ENCODE data around the gene PDPN.

The PDPN gene

GRCh38 chr1:13617773-13618172 is 34.1 kb downstream of the PDPN start:
- DNase-seq (ENCODE audit: low read depth in 2 of 2), result no peak

GRCh38 chr1:13618483-13618882 is 34.9 kb downstream of the PDPN start:
- no peak for DNase-seq (ENCODE audit: low read depth in 2 of 2)

- DNase-seq (ENCODE audit: low read depth in 2 of 2), result no peak
Observed at GRCh38 chr1:13619909-13620308, 36.3 kb downstream of the PDPN start.

GRCh38 chr1:13620825-13621224 is 37.2 kb downstream of the PDPN start:
- no peak for DNase-seq (ENCODE audit: low read depth in 2 of 2)

GRCh38 chr1:13622446-13622845 is 38.8 kb downstream of the PDPN start:
- DNase-seq (ENCODE audit: low read depth in 2 of 2), result no peak

- no peak for DNase-seq (ENCODE audit: low read depth in 2 of 2)
Observed at GRCh38 chr1:13623021-13623637, 39.5 kb downstream of the PDPN start.

GRCh38 chr1:13624526-13624925 is 40.9 kb downstream of the PDPN start:
- no peak for DNase-seq (ENCODE audit: low read depth in 2 of 2)

GRCh38 chr1:13627127-13627526 is 43.5 kb downstream of the PDPN start:
- no peak for DNase-seq (ENCODE audit: low read depth in 2 of 2)

GRCh38 chr1:13628218-13628617 is 44.6 kb downstream of the PDPN start:
- DNase-seq (ENCODE audit: low read depth in 2 of 2), result no peak

- no peak for DNase-seq (ENCODE audit: low read depth in 2 of 2)
Observed at GRCh38 chr1:13628711-13629110, 45.1 kb downstream of the PDPN start.

GRCh38 chr1:13642306-13643004 is 58.8 kb downstream of the PDPN start:
- DNase-seq (ENCODE audit: low read depth in 2 of 2), result no peak

- DNase-seq (ENCODE audit: low read depth in 2 of 2), result no peak
Observed at GRCh38 chr1:13643017-13643416, 59.4 kb downstream of the PDPN start.

- DNase-seq (ENCODE audit: low read depth in 2 of 2), result no peak
Observed at GRCh38 chr1:13646521-13646920, 62.9 kb downstream of the PDPN start.

GRCh38 chr1:13651279-13651678 is 67.6 kb downstream of the PDPN start:
- DNase-seq (ENCODE audit: low read depth in 2 of 2), result no peak

- DNase-seq (ENCODE audit: low read depth in 2 of 2), result no peak
Observed at GRCh38 chr1:13652238-13652637, 68.6 kb downstream of the PDPN start.

- DNase-seq (ENCODE audit: low read depth in 2 of 2), result no peak
Observed at GRCh38 chr1:13661539-13661938, 77.9 kb downstream of the PDPN start.

- DNase-seq (ENCODE audit: low read depth in 2 of 2), result no peak
Observed at GRCh38 chr1:13662493-13662892, 78.9 kb downstream of the PDPN start.

- DNase-seq (ENCODE audit: low read depth in 2 of 2), result no peak
Observed at GRCh38 chr1:13663969-13664368, 80.3 kb downstream of the PDPN start.

- no peak for DNase-seq (ENCODE audit: low read depth in 2 of 2)
Observed at GRCh38 chr1:13664451-13664850, 80.8 kb downstream of the PDPN start.

GRCh38 chr1:13666317-13666716 is 82.7 kb downstream of the PDPN start:
- DNase-seq (ENCODE audit: low read depth in 2 of 2), result no peak
